H1 (cell line): ENCODE measurements around the gene HABP2. TPM values are rescaled to one million over a fixed set of nuclear protein-coding genes. Genes with fewer than 3 reads are reported as not detected.

Experiments used
- CHD7 ChIP-seq: fragments of 300-600 bp; sonication (generic); IDR thresholded peaks from 2 replicates; pipeline ENCODE4 v1.7.1; 2012; ENCODE audit warnings: low read length, moderate library complexity, mild to moderate bottlenecking, inconsistent platforms; ENCODE audit not compliant: insufficient replicate concordance
- HDAC6 ChIP-seq: IDR thresholded peaks from one replicate; pipeline ENCODE4 v1.7.1; 2012; ENCODE audit warnings: low read depth, mild to moderate bottlenecking, inconsistent platforms, low read length, moderate library complexity
- RXRA ChIP-seq: IDR thresholded peaks from 2 replicates; pipeline ENCODE4 v1.6.1; 2011; ENCODE audit warnings: low read depth, mild to moderate bottlenecking, low read length, moderate library complexity; ENCODE audit not compliant: insufficient read depth
- polyA plus RNA-seq, 7 experiments: library from polyadenylated mRNA; depleted of rRNA in 3 of 7; stranded (reverse) in 5 of 7; unstranded in 2 of 7; fragments of >200 nt in 5 of 7; fragments of 200-250 nt in 2 of 7; gene quantifications; 1 replicate in 5 of 7; 2 replicates in 1 of 7; 4 replicates in 1 of 7; pipeline versions ENCODE4 v1.2.1 to v1.2.3, GENCODE V29; 2011 to 2013; ENCODE audit warnings: missing spikeins in 2 of 7, mixed read lengths in 2 of 7
- total RNA-seq: library from RNA; stranded (reverse); fragmentation: NEBNext Ultra II Directional; extraction: Animal tissue kit (Norgen Biotek cat#: 25700); gene quantifications from 2 replicates; pipeline ENCODE4 v1.2.1, GENCODE V29; 2021

HABP2 gene
- total and polyA plus RNA-seq, 2 of the 8 experiments (the other 6 are each of a cell fraction or from before 2014, with no cell fraction given), result not detected

- TF ChIP-seq CHD7 (no peak), HDAC6 (no peak), RXRA (no peak)
Observed at GRCh38 chr10:113504423-113504822, 48.4 kb upstream of the HABP2 start (continued).
